UCSD-AML1 (cell line): ENCODE data around the gene MAOA.
"Not testable (repeated sequence)": the region's sequence is repeated elsewhere in the genome, so short reads cannot be mapped to it uniquely, and the experiment has no call there.

ENCODE experiments used
- DNase-seq: peaks from one replicate; lab custom pipeline; 2025; ENCODE audit not compliant: unreplicated experiment; lab: John Stamatoyannopoulos, UW

The MAOA gene

GRCh38 chrX:43656005-43656494 lies at the start of gene MAOA:
Gene MAOA (plus strand): TSS chrX:43656299. CDS start chrX:43656342, 43 bp downstream.
- no peak for DNase-seq

- DNase-seq = no peak
Measured at GRCh38 chrX:43612400-43612799, 43.7 kb upstream of the MAOA start.

- DNase-seq = no peak
Measured at GRCh38 chrX:43615660-43616059, 40.4 kb upstream of the MAOA start.

GRCh38 chrX:43618366-43619205 lies 37.5 kb upstream of the MAOA start:
- DNase-seq = no peak

GRCh38 chrX:43619861-43620260 lies 36.2 kb upstream of the MAOA start:
- not testable (repeated sequence) for DNase-seq

- DNase-seq = no peak
Measured at GRCh38 chrX:43627147-43627546, 29.0 kb upstream of the MAOA start.

GRCh38 chrX:43627669-43628068 lies 28.4 kb upstream of the MAOA start:
- no peak for DNase-seq

- no peak for DNase-seq
Measured at GRCh38 chrX:43629229-43629628, 26.9 kb upstream of the MAOA start.

- no peak for DNase-seq
Measured at GRCh38 chrX:43631841-43632240, 24.3 kb upstream of the MAOA start.

- no peak for DNase-seq
Measured at GRCh38 chrX:43633081-43633480, 23.0 kb upstream of the MAOA start.

- no peak for DNase-seq
Measured at GRCh38 chrX:43633757-43634156, 22.3 kb upstream of the MAOA start.

GRCh38 chrX:43640482-43640881 lies 15.6 kb upstream of the MAOA start:
- no peak for DNase-seq

- DNase-seq = no peak
Measured at GRCh38 chrX:43641691-43642090, 14.4 kb upstream of the MAOA start.

- DNase-seq = no peak
Measured at GRCh38 chrX:43643201-43643600, 12.9 kb upstream of the MAOA start.

GRCh38 chrX:43643662-43644061 lies 12.4 kb upstream of the MAOA start:
- no peak for DNase-seq

GRCh38 chrX:43644124-43644701 lies 11.9 kb upstream of the MAOA start:
- no peak for DNase-seq

GRCh38 chrX:43646800-43647199 lies 9.3 kb upstream of the MAOA start:
- DNase-seq = no peak

GRCh38 chrX:43654431-43655150 lies 1.5 kb upstream of the MAOA start:
- DNase-seq = peak; percentile 87

- DNase-seq = peak; percentile 11
Measured at GRCh38 chrX:43655151-43656004, 721 bp upstream of the MAOA start.

- no peak for DNase-seq
Measured at GRCh38 chrX:43657671-43658070, 1.6 kb downstream of the MAOA start.
